ENCODE measurements around the gene ST6GAL1. TPM values are rescaled to one million over a fixed set of nuclear protein-coding genes. Genes with fewer than 3 reads are reported as not detected.
"Not testable (repeated sequence)": the region's sequence is repeated elsewhere in the genome, so short reads cannot be mapped to it uniquely, and the experiment has no call there.

ST6GAL1 gene
- polyA plus RNA-seq, 1 of the 3 experiments (the other 2 are of a cell fraction): 3.9 TPM

GRCh38 chr3:186890911-186891310, 39.4 kb upstream of the ST6GAL1 start:
- Histone ChIP-seq H3K27ac (ENCODE audit: low read depth in 2 of 2, low read length in 1 of 2) (no peak overlapping the region), H3K79me2 (ENCODE audit: insufficient read depth) (no peaks in the 10 kb centered on the region), H3K4me3 (ENCODE audit: low read depth in 2 of 2, low read length in 1 of 2) (no peak overlapping the region), H4K20me1 (ENCODE audit: insufficient read depth) (no peaks in the 10 kb centered on the region), H3K9me2 (no peaks in the 10 kb centered on the region), H3K9ac (no peak overlapping the region), H3F3A (replicated peaks; ENCODE audit: insufficient read depth) (no peaks in the 10 kb centered on the region), H3K4me2 (no peak overlapping the region), H3K4me1 (ENCODE audit: control insufficient read depth in 1 of 2, insufficient read depth in 2 of 2, low read depth in 1 of 2, low read length in 1 of 2) (no peaks in the 10 kb centered on the region), H3K27me3 (ENCODE audit: insufficient read depth) (no peaks in the 10 kb centered on the region), H3K36me3 (replicated peaks in 1 of 2; ENCODE audit: control insufficient read depth in 1 of 2, insufficient read depth in 2 of 2, low read length in 1 of 2) (no peaks in the 10 kb centered on the region), H2AFZ (ENCODE audit: low read depth) (no peak overlapping the region), H3K9me3 (no peaks in the 10 kb centered on the region)
- no peak for TF ChIP-seq CHD2 (IDR thresholded peaks at IDR 0.05; ENCODE audit: low read length, partially characterized antibody)
- TF ChIP-seq CTCF (IDR thresholded peaks at IDR 0.05): no peak
- TF ChIP-seq, protein P1, sequence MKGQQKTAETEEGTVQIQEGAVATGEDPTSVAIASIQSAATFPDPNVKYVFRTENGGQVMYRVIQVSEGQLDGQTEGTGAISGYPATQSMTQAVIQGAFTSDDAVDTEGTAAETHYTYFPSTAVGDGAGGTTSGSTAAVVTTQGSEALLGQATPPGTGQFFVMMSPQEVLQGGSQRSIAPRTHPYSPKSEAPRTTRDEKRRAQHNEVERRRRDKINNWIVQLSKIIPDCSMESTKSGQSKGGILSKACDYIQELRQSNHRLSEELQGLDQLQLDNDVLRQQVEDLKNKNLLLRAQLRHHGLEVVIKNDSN (IDR thresholded peaks at IDR 0.05; ENCODE audit: borderline replicate concordance, low read depth): no peak
- no peak for TF ChIP-seq RXRA (IDR thresholded peaks at IDR 0.05; ENCODE audit: borderline replicate concordance, low read depth)
- no peak for TF ChIP-seq TCF12 (IDR thresholded peaks at IDR 0.05)
- no peak for TF ChIP-seq SIN3A (IDR thresholded peaks at IDR 0.05; ENCODE audit: borderline replicate concordance, low read depth, low read length)
- no peak for TF ChIP-seq YY1 (IDR thresholded peaks at IDR 0.05; ENCODE audit: low read depth)
- no peak for TF ChIP-seq ELF1 (IDR thresholded peaks at IDR 0.05)
- TF ChIP-seq JUND (IDR thresholded peaks at IDR 0.05): no peak
- no peak for TF ChIP-seq PBX3 (IDR thresholded peaks at IDR 0.05)
- no peak for TF ChIP-seq GABPA (IDR thresholded peaks at IDR 0.05; ENCODE audit: low read depth)
- TF ChIP-seq SMC3 (IDR thresholded peaks at IDR 0.05; ENCODE audit: low read depth, low read length): no peak
- TF ChIP-seq, protein P2, sequence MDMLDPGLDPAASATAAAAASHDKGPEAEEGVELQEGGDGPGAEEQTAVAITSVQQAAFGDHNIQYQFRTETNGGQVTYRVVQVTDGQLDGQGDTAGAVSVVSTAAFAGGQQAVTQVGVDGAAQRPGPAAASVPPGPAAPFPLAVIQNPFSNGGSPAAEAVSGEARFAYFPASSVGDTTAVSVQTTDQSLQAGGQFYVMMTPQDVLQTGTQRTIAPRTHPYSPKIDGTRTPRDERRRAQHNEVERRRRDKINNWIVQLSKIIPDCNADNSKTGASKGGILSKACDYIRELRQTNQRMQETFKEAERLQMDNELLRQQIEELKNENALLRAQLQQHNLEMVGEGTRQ (IDR thresholded peaks at IDR 0.05; ENCODE audit: borderline replicate concordance, low read depth, low read length): no peak
- no peak for TF ChIP-seq FOXJ3 (CRISPR knock-in tag; IDR thresholded peaks at IDR 0.05)
- TF ChIP-seq RCOR1 (IDR thresholded peaks at IDR 0.05; ENCODE audit: low read length): no peak
- no peak for TF ChIP-seq NRF1 (IDR thresholded peaks at IDR 0.05; ENCODE audit: low read depth, low read length)
- ChIA-PET POLR2A (no interaction called here), CTCF (no interaction called here)
- no peak for DNase-seq

- H3K4me3 ChIP-seq (ENCODE audit: low read depth in 2 of 2, low read length in 1 of 2); H3K4me2 ChIP-seq; H3K27me3 ChIP-seq (ENCODE audit: insufficient read depth); H3F3A ChIP-seq (replicated peaks; ENCODE audit: insufficient read depth); H4K20me1 ChIP-seq (ENCODE audit: insufficient read depth); H3K27ac ChIP-seq (ENCODE audit: low read depth in 2 of 2, low read length in 1 of 2); H2AFZ ChIP-seq (ENCODE audit: low read depth); H3K9ac ChIP-seq; H3K4me1 ChIP-seq (ENCODE audit: control insufficient read depth in 1 of 2, insufficient read depth in 2 of 2, low read depth in 1 of 2, low read length in 1 of 2); CTCF ChIA-PET; H3K9me2 ChIP-seq; POLR2A ChIA-PET; H3K9me3 ChIP-seq; H3K79me2 ChIP-seq (ENCODE audit: insufficient read depth); DNase-seq; H3K36me3 ChIP-seq (replicated peaks in 1 of 2; ENCODE audit: control insufficient read depth in 1 of 2, insufficient read depth in 2 of 2, low read length in 1 of 2): not testable (repeated sequence)
- no CpG with 5 or more reads among the region's 2 CpGs for WGBS (ENCODE audit: low lambda C conversion rate)
These were observed 37.3 kb upstream of the ST6GAL1 start for GRCh38 chr3:186893071-186893470.

Measured in SK-N-SH (cell line).